Measurements from ENCODE around the gene ERF. TPM values are rescaled to one million over a fixed set of nuclear protein-coding genes. Genes with fewer than 3 reads are reported as not detected.
"Not testable (repeated sequence)": the region's sequence is repeated elsewhere in the genome, so short reads cannot be mapped to it uniquely, and the experiment has no call there.

Gene ERF
- total RNA-seq, 1 experiment from 2014 or later, result 96.1 TPM

GRCh38 chr19:42261763-42262162, 6.8 kb upstream of the ERF start:
- no peaks in the 10 kb centered on the region for H4K20me1 ChIP-seq (ENCODE audit: insufficient read depth)
- no peak overlapping the region for H3K27ac ChIP-seq (ENCODE audit: low read depth, low read length)
- H3K9ac ChIP-seq (ENCODE audit: low read length), result no peak overlapping the region
- POLR2A ChIA-PET, result no interaction called here
- H3K27me3 ChIP-seq (ENCODE audit: insufficient read depth, low read length), result no peaks in the 10 kb centered on the region
- no peaks in the 10 kb centered on the region for H3K9me2 ChIP-seq (ENCODE audit: insufficient read depth)
- no peak overlapping the region for H2AFZ ChIP-seq (ENCODE audit: low read depth, low read length, poor library complexity, severe bottlenecking)
- RAD21 ChIA-PET (ENCODE audit: low non-redundant PET in 1 of 2, low total read pairs in 2 of 2, uncharacterized antibody in 2 of 2, unreplicated experiment in 2 of 2), result no interaction called here
- no peak overlapping the region for H3K4me2 ChIP-seq (ENCODE audit: low read length)
- ATAC-seq (no peak), DNase-seq (ENCODE audit: low read depth, low spot score) (no peak)
- H3K9me3 ChIP-seq (ENCODE audit: control insufficient read depth in 1 of 2, insufficient read depth in 1 of 2, low read depth in 1 of 2, low read length in 2 of 2), result no peaks in the 10 kb centered on the region
- BruUV-seq (replicated peaks), result no TSS peak
- H3K4me3 ChIP-seq (replicated peaks in 1 of 2; ENCODE audit: low read depth in 1 of 2, low read length in 2 of 2), result no peak overlapping the region
- TF ChIP-seq EZH2 (IDR thresholded peaks at IDR 0.05) (no peak), EGR1 (IDR thresholded peaks at IDR 0.05; ENCODE audit: low read depth) (no peak), CBX3 (IDR thresholded peaks at IDR 0.05; ENCODE audit: low read depth) (no peak), SIN3A (IDR thresholded peaks at IDR 0.05; ENCODE audit: low read depth) (no peak), POLR2AphosphoS5 (IDR thresholded peaks at IDR 0.05; ENCODE audit: low read depth, low read length) (no peak), POLR2A (IDR thresholded peaks at IDR 0.05; ENCODE audit: borderline replicate concordance, extremely low read depth, insufficient read depth, insufficient read length) (no peak), ZFX (IDR thresholded peaks at IDR 0.05) (no peak), RAD21 (IDR thresholded peaks at IDR 0.05; ENCODE audit: low read depth) (no peak), YY1 (IDR thresholded peaks at IDR 0.05; ENCODE audit: extremely low read depth, insufficient replicate concordance, low read depth, low read length) (no peak), ATF3 (IDR thresholded peaks at IDR 0.05) (no peak), CEBPB (IDR thresholded peaks at IDR 0.05; ENCODE audit: low read depth) (no peak), JUND (IDR thresholded peaks at IDR 0.05) (no peak), SRF (IDR thresholded peaks at IDR 0.05; ENCODE audit: low read depth) (no peak), ZBTB33 (IDR thresholded peaks at IDR 0.05; ENCODE audit: extremely low read depth, insufficient replicate concordance, low read length) (no peak), SP1 (IDR thresholded peaks at IDR 0.05; ENCODE audit: low read depth) (no peak), ELF1 (IDR thresholded peaks at IDR 0.05; ENCODE audit: borderline replicate concordance, low read depth) (no peak)
- no peaks in the 10 kb centered on the region for H3K36me3 ChIP-seq (ENCODE audit: control insufficient read depth in 1 of 2, insufficient read depth in 2 of 2, low read length in 2 of 2)
- H3K79me2 ChIP-seq (ENCODE audit: insufficient read depth, low read length), result no peaks in the 10 kb centered on the region
- intact Hi-C loops (cut with micrococcal nuclease), result no loop called here
- CTCF ChIA-PET, result no interaction called here
- H3K4me1 ChIP-seq (ENCODE audit: control insufficient read depth in 1 of 2, insufficient read depth in 2 of 2, low read length in 2 of 2), result peaks cover 23 to 26% of the 10 kb centered on the region in 2 experiments

GRCh38 chr19:42257842-42258241, 2.9 kb upstream of the ERF start:
- Histone ChIP-seq H3K9ac (ENCODE audit: low read length) (peak overlapping the region; percentile 47), H3K4me1 (ENCODE audit: control insufficient read depth in 1 of 2, insufficient read depth in 2 of 2, low read length in 2 of 2) (peaks cover 30 to 47% of the 10 kb centered on the region in 2 experiments), H3K4me3 (replicated peaks in 1 of 2; ENCODE audit: low read depth in 1 of 2, low read length in 2 of 2) (peak overlapping the region in 1 of 2 experiments; percentile 47; a peak in 1 of 4 replicates), H3K4me2 (ENCODE audit: low read length) (peak overlapping the region; percentile 70), H3K79me2 (ENCODE audit: insufficient read depth, low read length) (peaks cover 19% of the 10 kb centered on the region), H3K27ac (ENCODE audit: low read depth, low read length) (peak overlapping the region; percentile 74)
- ChIA-PET CTCF (interaction anchor here (1.0 to 3.2 kb wide), 3 partner anchors 12 to 176 kb away, joined by 4 to 18 read pairs (median 5); no protein-coding TSS in a partner anchor), RAD21 (ENCODE audit: low non-redundant PET in 1 of 2, low total read pairs in 2 of 2, uncharacterized antibody in 2 of 2, unreplicated experiment in 2 of 2) (interaction anchor here in 1 of 2 experiments (0.7 kb wide), 1 partner anchor 15 kb away, joined by 5 read pairs; no protein-coding TSS in a partner anchor), POLR2A (interaction anchor here (0.7 to 1.5 kb wide), 4 partner anchors 11 to 22 kb away, joined by 3 to 7 read pairs (median 3); partner anchors contain the start of genes CIC and GSK3A)
- not testable (repeated sequence) for H4K20me1 ChIP-seq (ENCODE audit: insufficient read depth); H3K9me2 ChIP-seq (ENCODE audit: insufficient read depth); DNase-seq (ENCODE audit: low read depth, low spot score); BruUV-seq (replicated peaks); ATAC-seq; H2AFZ ChIP-seq (ENCODE audit: low read depth, low read length, poor library complexity, severe bottlenecking); H3K36me3 ChIP-seq (ENCODE audit: control insufficient read depth in 1 of 2, insufficient read depth in 2 of 2, low read length in 2 of 2); H3K27me3 ChIP-seq (ENCODE audit: insufficient read depth, low read length); H3K9me3 ChIP-seq (ENCODE audit: control insufficient read depth in 1 of 2, insufficient read depth in 1 of 2, low read depth in 1 of 2, low read length in 2 of 2)
- intact Hi-C loops (cut with micrococcal nuclease), result loop anchor here (1.0 kb wide), 1 partner anchor 10 kb away; no protein-coding TSS in a partner anchor
